ENCODE measurements around the gene SLCO1B1.
"Not testable (repeated sequence)": the region's sequence is repeated elsewhere in the genome, so short reads cannot be mapped to it uniquely, and the experiment has no call there.

Gene SLCO1B1, protein sequence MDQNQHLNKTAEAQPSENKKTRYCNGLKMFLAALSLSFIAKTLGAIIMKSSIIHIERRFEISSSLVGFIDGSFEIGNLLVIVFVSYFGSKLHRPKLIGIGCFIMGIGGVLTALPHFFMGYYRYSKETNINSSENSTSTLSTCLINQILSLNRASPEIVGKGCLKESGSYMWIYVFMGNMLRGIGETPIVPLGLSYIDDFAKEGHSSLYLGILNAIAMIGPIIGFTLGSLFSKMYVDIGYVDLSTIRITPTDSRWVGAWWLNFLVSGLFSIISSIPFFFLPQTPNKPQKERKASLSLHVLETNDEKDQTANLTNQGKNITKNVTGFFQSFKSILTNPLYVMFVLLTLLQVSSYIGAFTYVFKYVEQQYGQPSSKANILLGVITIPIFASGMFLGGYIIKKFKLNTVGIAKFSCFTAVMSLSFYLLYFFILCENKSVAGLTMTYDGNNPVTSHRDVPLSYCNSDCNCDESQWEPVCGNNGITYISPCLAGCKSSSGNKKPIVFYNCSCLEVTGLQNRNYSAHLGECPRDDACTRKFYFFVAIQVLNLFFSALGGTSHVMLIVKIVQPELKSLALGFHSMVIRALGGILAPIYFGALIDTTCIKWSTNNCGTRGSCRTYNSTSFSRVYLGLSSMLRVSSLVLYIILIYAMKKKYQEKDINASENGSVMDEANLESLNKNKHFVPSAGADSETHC

DNA sequence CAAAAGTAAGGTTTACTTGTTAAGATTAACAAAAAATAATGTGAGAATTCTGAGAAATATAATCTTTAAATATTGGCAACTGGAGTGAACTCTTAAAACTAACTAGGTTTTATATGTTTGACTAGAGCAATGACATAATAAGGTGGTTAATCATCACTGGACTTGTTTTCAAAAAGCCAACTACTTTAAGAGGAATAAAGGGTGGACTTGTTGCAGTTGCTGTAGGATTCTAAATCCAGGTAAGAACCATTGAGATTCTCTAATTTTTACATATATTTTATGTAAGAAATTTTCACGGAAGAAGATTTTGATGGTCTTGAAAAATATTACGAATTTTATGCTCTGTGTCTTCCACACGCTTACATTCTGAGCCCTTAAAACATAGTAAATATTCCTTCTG lies at the start of gene SLCO1B1:
SLCO1B1 (plus strand) TSS at position 197 of the 400 bp plus-strand sequence. CDS start 10,381 bp downstream, outside the sequence.
- no peak for DNase-seq (ENCODE audit: low read depth)
- H3K4me3 ChIP-seq (ENCODE audit: low read length) = no peak within 1 kb of the TSS
- TF ChIP-seq, protein P1, sequence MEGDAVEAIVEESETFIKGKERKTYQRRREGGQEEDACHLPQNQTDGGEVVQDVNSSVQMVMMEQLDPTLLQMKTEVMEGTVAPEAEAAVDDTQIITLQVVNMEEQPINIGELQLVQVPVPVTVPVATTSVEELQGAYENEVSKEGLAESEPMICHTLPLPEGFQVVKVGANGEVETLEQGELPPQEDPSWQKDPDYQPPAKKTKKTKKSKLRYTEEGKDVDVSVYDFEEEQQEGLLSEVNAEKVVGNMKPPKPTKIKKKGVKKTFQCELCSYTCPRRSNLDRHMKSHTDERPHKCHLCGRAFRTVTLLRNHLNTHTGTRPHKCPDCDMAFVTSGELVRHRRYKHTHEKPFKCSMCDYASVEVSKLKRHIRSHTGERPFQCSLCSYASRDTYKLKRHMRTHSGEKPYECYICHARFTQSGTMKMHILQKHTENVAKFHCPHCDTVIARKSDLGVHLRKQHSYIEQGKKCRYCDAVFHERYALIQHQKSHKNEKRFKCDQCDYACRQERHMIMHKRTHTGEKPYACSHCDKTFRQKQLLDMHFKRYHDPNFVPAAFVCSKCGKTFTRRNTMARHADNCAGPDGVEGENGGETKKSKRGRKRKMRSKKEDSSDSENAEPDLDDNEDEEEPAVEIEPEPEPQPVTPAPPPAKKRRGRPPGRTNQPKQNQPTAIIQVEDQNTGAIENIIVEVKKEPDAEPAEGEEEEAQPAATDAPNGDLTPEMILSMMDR (IDR thresholded peaks at IDR 0.05; ENCODE audit: insufficient read depth, low read depth, low read length, missing control alignments) = no peak

DNA sequence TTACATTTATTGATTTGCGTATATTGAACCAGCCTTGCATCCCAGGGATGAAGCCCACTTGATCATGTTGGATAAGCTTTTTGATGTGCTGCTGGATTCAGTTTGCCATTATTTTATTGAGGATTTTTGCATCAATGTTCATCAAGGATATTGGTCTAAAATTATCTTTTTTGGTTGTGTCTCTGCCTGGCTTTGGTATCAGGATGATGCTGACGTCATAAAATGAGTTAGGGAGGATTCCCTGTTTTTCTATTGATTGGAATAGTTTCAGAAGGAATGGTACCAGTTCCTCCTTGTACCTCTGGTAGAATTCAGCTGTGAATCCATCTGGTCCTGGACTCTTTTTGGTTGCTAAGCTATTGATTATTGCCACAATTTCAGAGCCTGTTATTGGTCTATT lies 46.2 kb upstream of the SLCO1B1 start:
- DNase-seq (ENCODE audit: low read depth); H3K4me3 ChIP-seq (ENCODE audit: low read length): not testable (repeated sequence)

DNA sequence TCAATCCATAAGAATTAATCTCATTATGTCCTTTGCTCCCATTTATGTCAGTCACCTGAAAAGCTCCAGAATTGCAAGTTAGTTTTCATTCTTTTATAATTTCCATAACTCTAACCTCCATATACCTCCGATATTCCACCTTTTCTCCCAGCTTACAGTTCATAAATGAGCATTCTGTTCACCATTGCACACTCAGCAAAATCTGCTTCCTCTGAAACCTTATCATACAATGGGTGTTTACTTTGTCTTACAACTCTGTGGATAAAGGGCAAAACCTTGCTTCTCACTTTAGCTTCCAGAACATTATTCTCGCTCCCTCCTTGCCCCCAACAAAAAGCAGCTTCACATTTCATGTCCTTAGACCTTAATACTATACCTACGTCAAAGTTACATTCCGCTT lies 19.3 kb upstream of the SLCO1B1 start:
- TF ChIP-seq, protein P1 (IDR thresholded peaks at IDR 0.05; ENCODE audit: insufficient read depth, low read depth, low read length, missing control alignments) = no peak
- DNase-seq (ENCODE audit: low read depth) = no peak
- no peak overlapping the region for H3K4me3 ChIP-seq (ENCODE audit: low read length)

DNA sequence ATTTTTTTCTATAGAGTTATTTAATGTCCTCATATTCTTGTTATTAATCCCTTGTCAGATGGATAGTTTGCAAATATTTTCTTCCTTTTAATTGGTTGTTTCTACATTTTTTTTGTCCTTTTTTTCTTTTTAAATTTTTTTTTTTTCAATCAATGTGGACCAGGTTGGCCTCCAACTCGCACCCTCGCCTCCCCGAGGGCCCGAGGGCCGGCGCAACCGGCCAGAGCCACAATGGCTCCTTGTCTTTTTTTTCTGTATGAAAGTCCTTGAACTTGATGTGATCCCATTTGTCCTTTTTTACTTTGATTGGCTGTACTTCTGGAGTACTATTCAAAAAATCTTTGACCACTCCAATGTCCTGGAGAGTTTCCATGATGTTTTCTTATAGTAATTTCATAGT lies 17.7 kb upstream of the SLCO1B1 start:
- no peak for DNase-seq (ENCODE audit: low read depth)
- H3K4me3 ChIP-seq (ENCODE audit: low read length) = no peak overlapping the region
- TF ChIP-seq, protein P1 (IDR thresholded peaks at IDR 0.05; ENCODE audit: insufficient read depth, low read depth, low read length, missing control alignments) = no peak

DNA sequence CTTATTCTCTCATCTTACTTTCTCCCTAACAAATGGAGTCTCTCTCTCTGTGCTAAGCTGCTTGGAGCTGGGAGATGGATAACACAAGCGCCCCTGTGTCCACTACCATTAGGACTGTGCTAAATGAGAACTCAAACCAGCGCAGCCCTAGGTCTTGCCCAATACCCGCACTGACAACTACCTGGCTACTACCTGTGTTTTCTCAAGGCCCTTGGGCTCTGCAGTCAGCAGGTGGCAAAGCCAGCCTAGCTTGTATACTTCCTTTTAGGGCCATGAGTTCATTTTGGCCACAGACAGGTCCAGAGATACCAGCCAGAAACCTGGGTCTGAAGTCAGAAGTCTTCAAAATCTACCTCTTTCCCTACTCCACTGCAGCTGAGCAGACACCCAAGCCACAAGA lies 13.0 kb upstream of the SLCO1B1 start:
- DNase-seq (ENCODE audit: low read depth) = no peak
- TF ChIP-seq, protein P1 (IDR thresholded peaks at IDR 0.05; ENCODE audit: insufficient read depth, low read depth, low read length, missing control alignments) = no peak
- H3K4me3 ChIP-seq (ENCODE audit: low read length) = no peak overlapping the region

DNA sequence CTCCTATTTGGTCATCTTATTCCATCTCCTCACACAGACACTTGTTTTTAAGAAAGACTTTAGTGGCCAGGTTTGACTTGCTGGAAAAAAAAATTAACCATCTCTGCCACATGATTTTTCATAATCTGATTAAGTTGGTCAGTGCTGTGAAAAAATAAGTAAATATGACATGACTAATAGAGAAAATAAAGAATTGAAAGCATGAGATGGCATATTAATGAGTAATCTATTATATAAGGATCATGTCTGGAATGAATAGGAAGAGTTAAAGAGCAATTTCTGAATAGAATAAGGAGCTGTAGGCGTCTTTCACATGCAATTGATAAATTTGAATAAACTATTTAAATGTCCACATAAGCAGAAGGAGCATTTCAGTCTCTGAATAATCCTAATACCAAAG lies 12.2 kb upstream of the SLCO1B1 start:
- no peak overlapping the region for H3K4me3 ChIP-seq (ENCODE audit: low read length)
- DNase-seq (ENCODE audit: low read depth) = no peak
- TF ChIP-seq, protein P1 (IDR thresholded peaks at IDR 0.05; ENCODE audit: insufficient read depth, low read depth, low read length, missing control alignments) = no peak

DNA sequence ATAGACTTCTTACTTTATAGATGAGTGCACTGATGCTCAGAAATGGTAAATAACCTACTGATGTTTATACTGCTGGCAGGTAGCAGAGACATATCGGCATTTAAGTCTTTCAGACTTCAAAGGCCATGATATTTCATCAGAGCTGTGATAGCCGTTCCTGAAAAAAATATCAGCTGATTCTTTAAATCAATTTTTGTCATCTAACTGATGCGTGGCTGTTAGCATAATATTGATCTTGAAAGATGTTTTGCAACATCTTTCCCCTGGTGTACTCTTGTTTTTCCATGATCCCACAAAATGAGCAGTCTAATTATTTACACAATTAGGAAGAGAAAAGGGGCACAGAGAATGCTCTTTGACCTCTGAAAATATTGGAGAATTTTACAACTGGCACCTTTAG lies 1.6 kb upstream of the SLCO1B1 start:
- no peak for DNase-seq (ENCODE audit: low read depth)
- TF ChIP-seq, protein P1 (IDR thresholded peaks at IDR 0.05; ENCODE audit: insufficient read depth, low read depth, low read length, missing control alignments) = no peak
- no peak overlapping the region for H3K4me3 ChIP-seq (ENCODE audit: low read length)

Data from epithelial cell of esophagus (primary cell).